OCI-LY7 (cell line): ENCODE measurements around the gene NLRP9.

Source experiments
- EZH2phosphoT487 ChIP-seq: fragments of 200-600 bp; sonication (generic); IDR thresholded peaks from 2 replicates; pipeline ENCODE4 v1.6.1; 2018; ENCODE audit warnings: low read depth, borderline replicate concordance, mild to moderate bottlenecking, mixed run types, antibody characterized with exemption, low read length, moderate library complexity, mixed read lengths
- TF ChIP-seq, protein P1 (sequence below): fragments of 200-600 bp; sonication (generic); conservative IDR thresholded peaks from 2 replicates; pipeline ENCODE4 v1.5.1; 2014; ENCODE audit warnings: mild to moderate bottlenecking, antibody characterized with exemption, low read length, moderate library complexity, mixed read lengths

DNA sequence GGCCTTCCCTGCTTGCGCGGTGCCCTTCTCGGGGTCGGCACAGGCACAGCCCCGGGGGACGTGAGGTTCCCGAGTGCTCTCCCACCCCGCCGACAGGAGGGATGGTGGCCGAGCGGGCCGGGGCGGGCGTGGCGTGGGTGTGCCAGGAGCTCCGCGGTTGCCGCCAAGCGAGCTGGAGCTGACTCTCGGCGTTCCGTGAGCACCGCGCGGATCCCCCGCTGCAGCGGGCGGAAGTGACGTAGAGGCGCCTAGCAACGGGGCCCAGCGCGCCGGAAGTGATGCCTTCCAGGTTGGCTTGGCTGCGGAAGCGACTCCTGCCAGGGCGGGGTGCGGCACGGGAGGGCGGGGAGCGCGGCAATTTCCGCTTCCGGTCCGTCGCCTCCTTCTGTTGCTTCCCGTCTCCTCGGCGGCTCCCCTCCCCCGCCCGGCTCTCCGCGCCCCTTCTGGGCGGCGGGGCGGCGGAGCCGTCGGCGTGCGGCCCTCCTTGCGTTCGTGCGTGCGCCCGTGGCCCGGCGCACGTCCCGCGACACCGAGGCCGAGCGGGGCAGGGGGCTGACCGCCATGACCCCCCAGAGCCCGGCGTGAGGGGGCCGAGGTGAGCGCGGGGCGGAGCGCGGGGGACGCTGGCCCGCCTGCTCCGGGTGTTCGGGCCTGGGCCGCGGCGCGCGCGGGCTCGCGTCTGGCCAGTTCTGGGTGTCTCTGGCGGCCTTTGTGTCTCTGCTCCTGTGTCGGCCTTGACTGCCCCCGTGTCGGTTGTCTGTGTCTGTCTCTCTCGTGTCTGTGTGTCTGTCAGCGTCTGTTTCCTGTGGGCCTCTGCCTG is 63.2 kb downstream of the NLRP9 start, which contains the start of gene EPN1:
- TF ChIP-seq, protein P1, sequence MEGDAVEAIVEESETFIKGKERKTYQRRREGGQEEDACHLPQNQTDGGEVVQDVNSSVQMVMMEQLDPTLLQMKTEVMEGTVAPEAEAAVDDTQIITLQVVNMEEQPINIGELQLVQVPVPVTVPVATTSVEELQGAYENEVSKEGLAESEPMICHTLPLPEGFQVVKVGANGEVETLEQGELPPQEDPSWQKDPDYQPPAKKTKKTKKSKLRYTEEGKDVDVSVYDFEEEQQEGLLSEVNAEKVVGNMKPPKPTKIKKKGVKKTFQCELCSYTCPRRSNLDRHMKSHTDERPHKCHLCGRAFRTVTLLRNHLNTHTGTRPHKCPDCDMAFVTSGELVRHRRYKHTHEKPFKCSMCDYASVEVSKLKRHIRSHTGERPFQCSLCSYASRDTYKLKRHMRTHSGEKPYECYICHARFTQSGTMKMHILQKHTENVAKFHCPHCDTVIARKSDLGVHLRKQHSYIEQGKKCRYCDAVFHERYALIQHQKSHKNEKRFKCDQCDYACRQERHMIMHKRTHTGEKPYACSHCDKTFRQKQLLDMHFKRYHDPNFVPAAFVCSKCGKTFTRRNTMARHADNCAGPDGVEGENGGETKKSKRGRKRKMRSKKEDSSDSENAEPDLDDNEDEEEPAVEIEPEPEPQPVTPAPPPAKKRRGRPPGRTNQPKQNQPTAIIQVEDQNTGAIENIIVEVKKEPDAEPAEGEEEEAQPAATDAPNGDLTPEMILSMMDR: no peak
- no peak for TF ChIP-seq EZH2phosphoT487
